Hematopoietic multipotent progenitor cell treated with erythropoietin and hydrocortisone succinate and interleukin-3 and kit ligand, for 8 days (in vitro differentiated cells): ENCODE results near the gene PTP4A2.

ENCODE experiments used
- DNase-seq: peaks from one replicate; pipeline ENCODE4 v3.0.0-alpha.2; 2015

PTP4A2 gene

GRCh38 chr1:31857863-31858262 is 80.3 kb downstream of the PTP4A2 start:
- no peak for DNase-seq
